Adipocyte (in vitro differentiated cells): ENCODE data around the gene GGTLC3.
A peak's percentile ranks its signal among the peaks of the same experiment; 100 is the strongest.
"Not testable (repeated sequence)": the region's sequence is repeated elsewhere in the genome, so short reads cannot be mapped to it uniquely, and the experiment has no call there.

Source experiments
- DNase-seq: peaks from one replicate; pipeline ENCODE4 v3.0.0-alpha.2; 2015; ENCODE audit warnings: low read depth
- H3K27me3 ChIP-seq: replicated peaks from 2 replicates; pipeline ENCODE4 v1.7.0; 2013; ENCODE audit warnings: mild to moderate bottlenecking, low read length, moderate library complexity; ENCODE audit not compliant: control insufficient read depth, insufficient read depth
- H3K36me3 ChIP-seq: 2 replicates; pipeline ENCODE4 v1.7.0; 2013; ENCODE audit warnings: low read length, mild to moderate bottlenecking, moderate library complexity; ENCODE audit not compliant: control insufficient read depth, insufficient read depth, severe bottlenecking
- H3K4me1 ChIP-seq: 2 replicates; pipeline ENCODE4 v1.7.0; 2013; ENCODE audit warnings: mild to moderate bottlenecking, low read length, moderate library complexity; ENCODE audit not compliant: control insufficient read depth, insufficient read depth
- H3K4me3 ChIP-seq: 2 replicates; pipeline ENCODE4 v1.7.0; 2013; ENCODE audit warnings: mild to moderate bottlenecking, low read length, moderate library complexity
- H3K9ac ChIP-seq: 2 replicates; pipeline ENCODE4 v1.7.0; 2013; ENCODE audit warnings: mild to moderate bottlenecking, low read length, moderate library complexity
- H3K9me3 ChIP-seq: 2 replicates; pipeline ENCODE4 v1.7.0; 2013; ENCODE audit warnings: mild to moderate bottlenecking, low read length, moderate library complexity; ENCODE audit not compliant: control insufficient read depth

GGTLC3 gene

GRCh38 chr22:18539994-18540393 lies 22.0 kb upstream of the GGTLC3 start:
- H3K4me1 ChIP-seq, H3K27me3 ChIP-seq, H3K36me3 ChIP-seq, DNase-seq, H3K4me3 ChIP-seq, H3K9me3 ChIP-seq, H3K9ac ChIP-seq: not testable (repeated sequence)

GRCh38 chr22:18534315-18534714 lies 16.4 kb upstream of the GGTLC3 start:
- not testable (repeated sequence) for DNase-seq, H3K4me3 ChIP-seq, H3K9me3 ChIP-seq, H3K27me3 ChIP-seq, H3K9ac ChIP-seq, H3K36me3 ChIP-seq, H3K4me1 ChIP-seq

GRCh38 chr22:18533633-18534032 lies 15.7 kb upstream of the GGTLC3 start:
- H3K4me3 ChIP-seq, H3K9ac ChIP-seq, H3K27me3 ChIP-seq, H3K9me3 ChIP-seq, DNase-seq, H3K36me3 ChIP-seq, H3K4me1 ChIP-seq: not testable (repeated sequence)

GRCh38 chr22:18529416-18530145 lies 11.6 kb upstream of the GGTLC3 start:
- not testable (repeated sequence) for H3K9ac ChIP-seq, H3K4me1 ChIP-seq, DNase-seq, H3K4me3 ChIP-seq, H3K36me3 ChIP-seq, H3K27me3 ChIP-seq, H3K9me3 ChIP-seq

GRCh38 chr22:18528597-18529415 lies 10.8 kb upstream of the GGTLC3 start:
- H3K4me1 ChIP-seq, H3K9ac ChIP-seq, H3K36me3 ChIP-seq, H3K9me3 ChIP-seq, H3K4me3 ChIP-seq, H3K27me3 ChIP-seq: not testable (repeated sequence)
- peak; percentile 65 for DNase-seq

- H3K27me3 ChIP-seq, H3K4me1 ChIP-seq, H3K4me3 ChIP-seq, H3K9ac ChIP-seq, DNase-seq, H3K9me3 ChIP-seq, H3K36me3 ChIP-seq: not testable (repeated sequence)
Measured at GRCh38 chr22:18527752-18528596, 10.0 kb upstream of the GGTLC3 start, which contains the start of gene TMEM191B. TMEM191B (plus strand) TSS chr22:18527802; CDS start chr22:18527981, 179 bp downstream.

GRCh38 chr22:18523328-18523727 lies 5.4 kb upstream of the GGTLC3 start:
- H3K36me3 ChIP-seq, H3K9ac ChIP-seq, H3K27me3 ChIP-seq, H3K4me1 ChIP-seq, H3K4me3 ChIP-seq, DNase-seq, H3K9me3 ChIP-seq: not testable (repeated sequence)

GRCh38 chr22:18522762-18523161 lies 4.8 kb upstream of the GGTLC3 start:
- DNase-seq, H3K4me3 ChIP-seq, H3K36me3 ChIP-seq, H3K9ac ChIP-seq, H3K27me3 ChIP-seq, H3K9me3 ChIP-seq, H3K4me1 ChIP-seq: not testable (repeated sequence)

GRCh38 chr22:18513454-18513853 lies 4.5 kb downstream of the GGTLC3 start:
- H3K27me3 ChIP-seq, DNase-seq, H3K36me3 ChIP-seq, H3K4me1 ChIP-seq, H3K9ac ChIP-seq, H3K9me3 ChIP-seq, H3K4me3 ChIP-seq: not testable (repeated sequence)

- not testable (repeated sequence) for H3K9ac ChIP-seq, H3K4me1 ChIP-seq, H3K4me3 ChIP-seq, DNase-seq, H3K36me3 ChIP-seq, H3K27me3 ChIP-seq, H3K9me3 ChIP-seq
Measured at GRCh38 chr22:18512378-18512777, 5.6 kb downstream of the GGTLC3 start.

GRCh38 chr22:18511327-18511726 lies 6.6 kb downstream of the GGTLC3 start:
- not testable (repeated sequence) for H3K27me3 ChIP-seq, H3K9me3 ChIP-seq, H3K4me1 ChIP-seq, H3K9ac ChIP-seq, DNase-seq, H3K4me3 ChIP-seq, H3K36me3 ChIP-seq
